ENCODE measurements around the gene NFKBIA.

NFKBIA gene

DNA sequence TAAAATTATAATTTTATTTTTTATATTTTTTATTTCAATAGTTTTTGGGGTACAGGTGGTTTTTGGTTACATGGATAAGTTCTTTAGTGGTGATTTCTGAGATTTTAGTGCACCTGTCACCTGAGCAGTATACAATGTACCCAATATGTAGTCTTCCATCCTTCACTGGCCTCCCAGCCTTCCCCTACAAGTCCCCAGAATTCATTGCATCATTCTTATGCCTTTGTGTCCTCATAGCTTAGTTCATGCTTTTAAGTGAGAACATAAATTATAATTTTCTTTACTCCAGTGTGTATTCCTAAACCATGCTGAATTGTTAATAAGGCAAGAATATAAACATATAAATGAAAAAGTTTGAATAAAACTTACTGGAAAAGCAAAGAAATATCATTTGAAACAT, 19.1 kb upstream of the NFKBIA start:
- H3K9me3 ChIP-seq (ENCODE audit: control insufficient read depth, low read depth, low read length): no peaks in the 10 kb centered on the region
- H3K4me1 ChIP-seq (ENCODE audit: control insufficient read depth, low read depth, low read length): no peaks in the 10 kb centered on the region
- no peak overlapping the region for H3K27ac ChIP-seq (ENCODE audit: low read length)
- no peak overlapping the region for H3K4me3 ChIP-seq (ENCODE audit: low read length)
- no peak overlapping the region for H3K9ac ChIP-seq (ENCODE audit: low read length)
- H3K27me3 ChIP-seq (ENCODE audit: control insufficient read depth, insufficient read depth, low read length): no peaks in the 10 kb centered on the region
- no peaks in the 10 kb centered on the region for H3K36me3 ChIP-seq (ENCODE audit: control insufficient read depth, low read depth, low read length)

DNA sequence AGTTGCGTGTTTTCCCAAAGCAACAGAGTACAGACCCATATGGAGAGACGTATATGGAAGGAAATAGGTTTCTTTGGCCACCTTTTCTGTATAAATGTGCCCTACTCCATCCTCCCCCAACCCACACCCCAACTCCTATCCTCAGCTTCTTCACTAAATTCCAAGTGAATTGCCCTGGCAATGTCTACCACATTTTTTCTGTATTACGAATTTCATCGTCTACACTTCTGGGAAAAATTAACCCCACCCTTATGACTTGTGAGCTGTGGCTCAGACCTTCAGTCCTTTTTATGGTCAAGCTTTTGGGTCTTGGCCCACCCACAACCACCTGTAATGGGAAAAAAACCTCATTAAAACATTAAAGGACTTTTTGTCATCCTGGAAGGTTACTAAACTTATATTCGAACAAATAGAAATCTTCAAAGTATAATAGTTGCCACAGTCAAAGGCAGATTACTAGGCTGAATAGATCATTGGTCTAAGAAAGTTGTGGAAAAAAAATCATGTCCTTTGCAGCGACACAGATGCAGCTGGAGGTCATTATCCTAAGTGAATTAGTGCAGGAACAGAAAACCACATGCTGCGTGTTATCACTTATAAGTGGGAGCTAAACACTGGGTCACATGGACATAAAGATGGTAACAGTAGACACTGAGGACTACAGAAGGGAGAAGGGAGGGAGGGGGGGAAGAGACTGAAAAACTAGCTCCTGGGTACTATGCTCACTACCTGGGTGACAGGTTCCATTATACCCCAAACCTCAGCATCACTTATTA, 15.7 kb upstream of the NFKBIA start:
- H3K4me3 ChIP-seq (ENCODE audit: low read length): no peak overlapping the region
- H3K4me1 ChIP-seq (ENCODE audit: control insufficient read depth, low read depth, low read length): peaks cover 4% of the 10 kb centered on the region
- no peaks in the 10 kb centered on the region for H3K27me3 ChIP-seq (ENCODE audit: control insufficient read depth, insufficient read depth, low read length)
- H3K36me3 ChIP-seq (ENCODE audit: control insufficient read depth, low read depth, low read length): no peaks in the 10 kb centered on the region
- no peak overlapping the region for H3K9ac ChIP-seq (ENCODE audit: low read length)
- H3K9me3 ChIP-seq (ENCODE audit: control insufficient read depth, low read depth, low read length): no peaks in the 10 kb centered on the region
- no peak overlapping the region for H3K27ac ChIP-seq (ENCODE audit: low read length)

DNA sequence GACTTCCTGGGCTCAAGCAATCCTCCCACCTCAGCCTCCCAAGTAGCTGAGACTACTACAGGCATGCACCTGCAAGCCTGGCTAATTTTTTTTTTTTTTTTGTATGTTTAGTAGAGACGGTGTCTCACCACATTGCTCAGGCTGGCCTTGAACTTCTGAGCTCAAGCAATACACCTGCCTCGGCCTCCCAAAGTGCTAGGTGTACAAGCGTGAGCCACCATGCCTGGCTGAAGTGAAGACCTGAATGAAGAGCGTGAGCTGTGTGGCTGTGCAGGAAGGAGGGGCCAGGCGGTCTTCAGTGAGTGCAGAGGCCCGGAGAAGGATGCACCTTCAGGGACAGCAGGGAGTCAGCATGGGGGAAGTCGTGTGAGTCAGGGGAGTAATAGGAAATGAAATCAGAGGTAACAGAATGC, 14.9 kb upstream of the NFKBIA start:
- Histone ChIP-seq H3K27me3 (ENCODE audit: control insufficient read depth, insufficient read depth, low read length) (no peaks in the 10 kb centered on the region), H3K9me3 (ENCODE audit: control insufficient read depth, low read depth, low read length) (no peaks in the 10 kb centered on the region), H3K9ac (ENCODE audit: low read length) (no peak overlapping the region), H3K4me3 (ENCODE audit: low read length) (no peak overlapping the region), H3K27ac (ENCODE audit: low read length) (no peak overlapping the region), H3K4me1 (ENCODE audit: control insufficient read depth, low read depth, low read length) (peaks cover 4% of the 10 kb centered on the region), H3K36me3 (ENCODE audit: control insufficient read depth, low read depth, low read length) (no peaks in the 10 kb centered on the region)

DNA sequence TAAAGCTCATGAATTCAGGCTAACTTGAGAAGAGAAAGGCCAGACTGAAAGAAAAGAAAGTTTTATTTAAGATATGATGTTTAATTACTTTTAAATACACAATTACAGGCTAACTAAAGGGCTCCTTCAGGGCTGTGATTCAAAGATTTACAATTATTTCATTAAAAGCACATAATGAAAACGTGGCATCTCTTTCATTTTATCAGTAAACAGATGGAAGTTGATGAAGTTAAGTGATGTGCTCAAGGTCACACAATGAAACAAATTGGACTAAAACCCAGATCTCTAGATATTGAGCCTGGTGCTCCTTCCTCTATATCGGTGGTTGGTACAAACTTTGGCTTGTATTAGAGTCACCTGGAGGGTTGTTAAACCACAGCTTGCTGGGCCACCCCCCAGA, 13.5 kb upstream of the NFKBIA start:
- peaks cover 5% of the 10 kb centered on the region for H3K4me1 ChIP-seq (ENCODE audit: control insufficient read depth, low read depth, low read length)
- no peaks in the 10 kb centered on the region for H3K36me3 ChIP-seq (ENCODE audit: control insufficient read depth, low read depth, low read length)
- H3K27ac ChIP-seq (ENCODE audit: low read length): no peak overlapping the region
- H3K4me3 ChIP-seq (ENCODE audit: low read length): no peak overlapping the region
- H3K9ac ChIP-seq (ENCODE audit: low read length): no peak overlapping the region
- H3K9me3 ChIP-seq (ENCODE audit: control insufficient read depth, low read depth, low read length): no peaks in the 10 kb centered on the region
- H3K27me3 ChIP-seq (ENCODE audit: control insufficient read depth, insufficient read depth, low read length): no peaks in the 10 kb centered on the region

DNA sequence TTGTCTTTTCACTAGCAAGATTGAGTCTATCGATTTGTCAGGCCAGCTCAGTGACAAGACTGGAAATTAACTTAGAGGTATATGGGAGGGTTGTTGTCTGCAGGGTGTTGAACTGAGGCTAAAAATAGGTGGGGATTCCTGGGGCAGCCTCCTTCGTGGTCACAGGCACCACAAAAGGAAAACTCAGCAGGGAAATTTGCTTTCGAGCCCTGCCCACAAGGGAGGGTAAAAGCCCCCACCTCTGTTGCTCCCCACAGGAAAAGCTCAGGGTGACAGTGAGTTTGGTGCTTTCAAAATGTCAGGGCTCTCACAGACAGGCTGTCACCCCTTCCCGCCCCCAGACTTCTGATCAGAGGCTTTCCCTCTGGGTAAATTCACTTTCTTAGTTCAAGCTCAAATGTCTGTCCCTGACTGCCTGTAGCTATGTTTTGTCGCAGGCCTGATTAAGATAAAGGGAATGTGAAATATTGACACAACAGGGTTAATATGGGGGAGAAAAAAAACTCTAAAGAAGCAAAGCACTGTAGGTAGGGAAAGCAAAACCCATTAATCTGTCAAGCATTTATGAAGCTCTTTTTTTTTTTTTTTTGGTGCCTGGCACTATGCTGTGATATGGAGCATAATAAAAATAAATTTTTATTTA, 11.7 kb upstream of the NFKBIA start:
- Histone ChIP-seq H3K27me3 (ENCODE audit: control insufficient read depth, insufficient read depth, low read length) (no peaks in the 10 kb centered on the region), H3K4me3 (ENCODE audit: low read length) (no peak overlapping the region), H3K4me1 (ENCODE audit: control insufficient read depth, low read depth, low read length) (peaks cover 8% of the 10 kb centered on the region), H3K9ac (ENCODE audit: low read length) (no peak overlapping the region), H3K36me3 (ENCODE audit: control insufficient read depth, low read depth, low read length) (no peaks in the 10 kb centered on the region), H3K9me3 (ENCODE audit: control insufficient read depth, low read depth, low read length) (no peaks in the 10 kb centered on the region), H3K27ac (ENCODE audit: low read length) (no peak overlapping the region)

DNA sequence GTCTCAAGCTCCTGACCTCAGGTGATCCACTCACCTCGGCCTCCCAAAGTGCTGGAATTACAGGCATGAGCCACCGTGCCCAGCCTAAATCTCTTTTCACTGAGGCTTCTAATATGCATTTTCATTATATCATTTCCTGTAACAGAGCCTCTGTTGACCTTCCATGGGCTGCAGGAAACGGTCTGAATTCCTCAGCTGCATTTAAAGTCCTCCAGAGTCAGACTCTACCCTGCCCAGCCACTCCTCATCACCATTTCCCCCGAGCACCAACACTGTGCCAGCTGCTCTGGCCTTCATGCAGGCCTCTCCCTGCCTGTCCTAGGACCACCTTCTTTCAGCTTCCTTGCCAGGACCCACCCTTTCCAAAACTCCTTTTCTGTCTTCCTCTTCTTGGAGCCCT, 9.8 kb upstream of the NFKBIA start:
- Histone ChIP-seq H3K9ac (ENCODE audit: low read length) (no peak overlapping the region), H3K27me3 (ENCODE audit: control insufficient read depth, insufficient read depth, low read length) (no peaks in the 10 kb centered on the region), H3K9me3 (ENCODE audit: control insufficient read depth, low read depth, low read length) (no peaks in the 10 kb centered on the region)

DNA sequence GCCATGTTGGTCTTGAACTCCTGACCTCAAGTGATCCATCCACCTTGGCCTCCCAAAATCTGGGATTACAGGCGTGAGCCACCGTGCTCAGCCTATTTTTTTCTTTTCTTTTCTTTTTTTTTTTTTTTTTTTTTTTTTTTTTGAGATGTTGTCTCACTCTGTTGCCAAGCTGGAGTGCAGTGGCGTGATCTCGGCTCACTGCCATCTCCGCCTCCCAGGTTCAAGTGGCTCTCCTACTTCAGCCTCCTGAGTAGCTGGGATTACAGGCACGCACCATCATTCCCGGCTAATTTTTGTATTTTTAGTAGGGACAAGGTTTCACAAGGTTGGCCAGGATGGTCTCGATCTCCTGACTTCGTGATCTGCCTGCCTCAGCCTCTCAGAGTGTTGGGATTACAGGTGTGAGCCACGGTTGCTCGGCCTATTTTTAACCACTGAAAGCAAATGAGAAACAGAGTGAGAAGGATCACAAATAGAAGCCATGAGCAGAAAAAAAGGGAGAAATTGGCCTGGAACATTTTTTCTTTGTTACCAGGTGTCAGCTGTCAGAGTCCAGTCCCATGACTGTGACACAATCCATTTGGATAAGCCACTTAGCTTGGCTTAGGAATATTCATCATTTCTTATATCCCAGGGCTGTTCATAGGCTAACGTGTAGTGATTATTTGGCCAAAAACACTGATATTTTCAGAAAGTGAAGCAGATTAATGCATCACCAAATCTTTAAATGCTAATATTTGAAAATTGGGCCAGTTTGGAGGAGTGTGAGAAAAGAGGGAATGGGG, 7.9 kb upstream of the NFKBIA start:
- Histone ChIP-seq H3K4me3 (ENCODE audit: low read length) (no peak overlapping the region), H3K36me3 (ENCODE audit: control insufficient read depth, low read depth, low read length) (no peaks in the 10 kb centered on the region), H3K9ac (ENCODE audit: low read length) (no peak overlapping the region), H3K27ac (ENCODE audit: low read length) (no peak overlapping the region), H3K4me1 (ENCODE audit: control insufficient read depth, low read depth, low read length) (peaks cover 8% of the 10 kb centered on the region), H3K9me3 (ENCODE audit: control insufficient read depth, low read depth, low read length) (no peaks in the 10 kb centered on the region), H3K27me3 (ENCODE audit: control insufficient read depth, insufficient read depth, low read length) (no peaks in the 10 kb centered on the region)

More for the DNA sequence above, 9.8 kb upstream of the NFKBIA start:
- H3K27ac ChIP-seq (ENCODE audit: low read length): no peak overlapping the region
- H3K36me3 ChIP-seq (ENCODE audit: control insufficient read depth, low read depth, low read length): no peaks in the 10 kb centered on the region
- peaks cover 8% of the 10 kb centered on the region for H3K4me1 ChIP-seq (ENCODE audit: control insufficient read depth, low read depth, low read length)
- H3K4me3 ChIP-seq (ENCODE audit: low read length): no peak overlapping the region

DNA sequence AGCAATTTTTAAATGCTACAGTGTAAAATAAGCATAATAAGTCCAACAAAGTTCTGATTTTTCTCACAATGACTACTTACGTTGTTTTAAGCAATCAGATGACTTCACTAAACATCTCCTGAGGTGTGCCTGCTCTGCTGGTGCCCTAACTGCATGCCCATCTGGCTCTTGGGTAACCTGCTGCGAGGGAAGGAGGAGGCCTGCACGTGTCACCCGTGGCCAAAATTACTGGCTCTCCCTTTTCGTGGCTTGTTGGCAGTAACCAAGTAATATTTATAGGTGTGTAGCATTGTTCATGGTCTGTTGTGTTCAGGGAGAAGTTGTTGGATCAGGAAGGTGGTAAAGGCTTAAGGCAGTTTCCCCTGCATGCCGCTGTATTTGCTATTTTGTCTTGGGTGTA, 6.3 kb upstream of the NFKBIA start:
- Histone ChIP-seq H3K9me3 (ENCODE audit: control insufficient read depth, low read depth, low read length) (no peaks in the 10 kb centered on the region), H3K36me3 (ENCODE audit: control insufficient read depth, low read depth, low read length) (no peaks in the 10 kb centered on the region), H3K9ac (ENCODE audit: low read length) (no peak overlapping the region), H3K4me1 (ENCODE audit: control insufficient read depth, low read depth, low read length) (peaks cover 11% of the 10 kb centered on the region), H3K4me3 (ENCODE audit: low read length) (no peak overlapping the region), H3K27ac (ENCODE audit: low read length) (no peak overlapping the region), H3K27me3 (ENCODE audit: control insufficient read depth, insufficient read depth, low read length) (no peaks in the 10 kb centered on the region)

DNA sequence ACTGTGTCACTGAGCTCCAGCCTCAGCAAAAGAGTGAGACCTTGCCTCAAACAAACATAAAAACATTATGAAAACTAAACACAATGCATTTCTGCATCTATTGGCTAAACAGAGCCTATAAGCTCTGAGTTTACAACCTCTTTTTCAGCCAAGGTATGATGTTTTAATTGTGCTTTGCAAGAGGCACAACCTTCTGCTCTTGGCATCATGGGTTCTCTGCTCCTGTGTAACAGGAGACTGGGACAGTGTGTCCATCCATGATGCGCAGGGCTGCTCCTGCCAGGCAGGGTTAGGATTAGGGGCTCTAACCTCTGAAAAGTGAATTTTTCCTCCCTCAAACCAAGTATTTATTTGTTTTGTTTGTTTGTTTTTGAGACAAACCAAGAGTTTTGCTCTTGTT, 5.0 kb upstream of the NFKBIA start:
- H3K4me1 ChIP-seq (ENCODE audit: control insufficient read depth, low read depth, low read length): peaks cover 17% of the 10 kb centered on the region
- H3K27ac ChIP-seq (ENCODE audit: low read length): no peak overlapping the region
- no peaks in the 10 kb centered on the region for H3K36me3 ChIP-seq (ENCODE audit: control insufficient read depth, low read depth, low read length)
- no peaks in the 10 kb centered on the region for H3K27me3 ChIP-seq (ENCODE audit: control insufficient read depth, insufficient read depth, low read length)
- no peaks in the 10 kb centered on the region for H3K9me3 ChIP-seq (ENCODE audit: control insufficient read depth, low read depth, low read length)
- H3K9ac ChIP-seq (ENCODE audit: low read length): no peak overlapping the region
- H3K4me3 ChIP-seq (ENCODE audit: low read length): no peak overlapping the region

DNA sequence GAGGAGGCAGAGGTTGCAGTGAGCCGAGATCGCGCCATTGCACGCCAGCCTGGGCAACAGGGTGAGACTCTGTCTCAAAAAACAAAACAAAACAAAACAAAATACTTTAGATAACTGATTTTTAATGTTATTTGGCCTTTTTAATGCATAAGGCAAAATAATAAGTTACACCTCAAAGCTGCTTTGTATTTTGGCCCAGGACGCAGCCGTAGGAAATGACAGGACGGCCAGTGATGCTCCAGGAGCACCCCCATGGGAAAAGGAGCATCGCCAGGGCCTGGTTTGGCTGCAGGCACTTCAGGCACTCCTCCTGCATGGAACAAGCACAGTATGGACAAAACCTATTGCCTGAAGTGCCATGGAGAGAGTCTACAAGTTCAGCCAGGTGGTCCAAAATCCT, 3.5 kb upstream of the NFKBIA start:
- H3K9ac ChIP-seq (ENCODE audit: low read length): no peak overlapping the region
- H3K4me1 ChIP-seq (ENCODE audit: control insufficient read depth, low read depth, low read length): peaks cover 21% of the 10 kb centered on the region
- H3K27me3 ChIP-seq (ENCODE audit: control insufficient read depth, insufficient read depth, low read length): no peaks in the 10 kb centered on the region
- H3K36me3 ChIP-seq (ENCODE audit: control insufficient read depth, low read depth, low read length): peaks cover 6% of the 10 kb centered on the region
- H3K9me3 ChIP-seq (ENCODE audit: control insufficient read depth, low read depth, low read length): no peaks in the 10 kb centered on the region
- no peak overlapping the region for H3K27ac ChIP-seq (ENCODE audit: low read length)
- H3K4me3 ChIP-seq (ENCODE audit: low read length): no peak overlapping the region

DNA sequence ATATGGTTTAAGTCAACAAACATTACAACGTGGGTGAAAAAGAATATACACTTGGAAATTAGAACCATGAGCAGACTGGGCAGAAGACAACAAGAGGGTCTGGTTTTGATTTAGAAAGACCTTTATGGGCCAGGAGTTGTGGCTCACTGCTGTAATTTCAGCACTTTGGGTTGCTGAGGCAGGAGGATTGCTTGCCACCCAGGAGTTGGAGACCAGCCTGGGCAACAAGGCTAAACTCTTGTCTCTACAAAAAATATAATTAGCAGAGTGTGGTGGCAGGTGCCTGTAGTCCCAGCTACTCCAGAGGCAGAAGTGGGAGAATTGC, 2.7 kb upstream of the NFKBIA start:
- H3K27me3 ChIP-seq (ENCODE audit: control insufficient read depth, insufficient read depth, low read length): no peaks in the 10 kb centered on the region
- peaks cover 14% of the 10 kb centered on the region for H3K36me3 ChIP-seq (ENCODE audit: control insufficient read depth, low read depth, low read length)
- H3K9me3 ChIP-seq (ENCODE audit: control insufficient read depth, low read depth, low read length): no peaks in the 10 kb centered on the region
- no peak overlapping the region for H3K9ac ChIP-seq (ENCODE audit: low read length)
- no peak overlapping the region for H3K27ac ChIP-seq (ENCODE audit: low read length)
- H3K4me3 ChIP-seq (ENCODE audit: low read length): no peak overlapping the region
- H3K4me1 ChIP-seq (ENCODE audit: control insufficient read depth, low read depth, low read length): peaks cover 26% of the 10 kb centered on the region
